Uterus (tissue), 2 donors: Measurements from ENCODE around the gene RBBP8.

Experiments
- POLR2A ChIP-seq, 2 donors: fragments of 450-650 bp; IDR thresholded peaks; one replicate each; pipeline ENCODE4 v1.6.1; 2016; ENCODE audit warnings: antibody characterized with exemption in 2 of 2, mild to moderate bottlenecking in 1 of 2, moderate library complexity in 1 of 2
- TF ChIP-seq, protein P1 (sequence below), 4 experiments: fragments of 200-600 bp in 2 of 4; fragments of 450-650 bp in 2 of 4; sonication (generic) in 2 of 4; IDR thresholded peaks; one replicate each; pipeline ENCODE4 v1.5.1; 2016 to 2019; ENCODE audit warnings: antibody characterized with exemption in 4 of 4, mild to moderate bottlenecking in 2 of 4, moderate library complexity in 1 of 4

DNA sequence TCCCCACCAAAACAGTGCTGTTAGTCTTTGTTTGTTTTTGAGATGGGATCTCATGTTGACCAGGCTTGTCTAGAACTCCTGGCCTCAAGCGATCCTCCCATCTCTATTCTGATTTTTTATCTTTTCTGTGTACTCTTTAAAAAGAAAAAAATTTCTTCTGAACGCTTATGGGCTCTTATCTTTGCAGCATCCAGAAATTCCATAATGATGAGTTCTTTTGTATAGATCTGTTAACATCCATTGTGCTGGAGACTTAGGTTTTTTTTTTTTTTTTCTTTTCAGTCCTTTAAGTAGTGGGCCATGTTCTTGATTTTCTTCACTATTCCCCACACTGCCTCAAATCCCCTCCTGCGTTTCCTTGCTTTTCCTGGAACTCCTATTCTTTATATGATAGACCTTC lies 31.0 kb downstream of the RBBP8 start:
- TF ChIP-seq, protein P1, sequence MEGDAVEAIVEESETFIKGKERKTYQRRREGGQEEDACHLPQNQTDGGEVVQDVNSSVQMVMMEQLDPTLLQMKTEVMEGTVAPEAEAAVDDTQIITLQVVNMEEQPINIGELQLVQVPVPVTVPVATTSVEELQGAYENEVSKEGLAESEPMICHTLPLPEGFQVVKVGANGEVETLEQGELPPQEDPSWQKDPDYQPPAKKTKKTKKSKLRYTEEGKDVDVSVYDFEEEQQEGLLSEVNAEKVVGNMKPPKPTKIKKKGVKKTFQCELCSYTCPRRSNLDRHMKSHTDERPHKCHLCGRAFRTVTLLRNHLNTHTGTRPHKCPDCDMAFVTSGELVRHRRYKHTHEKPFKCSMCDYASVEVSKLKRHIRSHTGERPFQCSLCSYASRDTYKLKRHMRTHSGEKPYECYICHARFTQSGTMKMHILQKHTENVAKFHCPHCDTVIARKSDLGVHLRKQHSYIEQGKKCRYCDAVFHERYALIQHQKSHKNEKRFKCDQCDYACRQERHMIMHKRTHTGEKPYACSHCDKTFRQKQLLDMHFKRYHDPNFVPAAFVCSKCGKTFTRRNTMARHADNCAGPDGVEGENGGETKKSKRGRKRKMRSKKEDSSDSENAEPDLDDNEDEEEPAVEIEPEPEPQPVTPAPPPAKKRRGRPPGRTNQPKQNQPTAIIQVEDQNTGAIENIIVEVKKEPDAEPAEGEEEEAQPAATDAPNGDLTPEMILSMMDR (IDR thresholded peaks at IDR 0.05), result no peak
- TF ChIP-seq POLR2A (IDR thresholded peaks at IDR 0.05), result no peak
